OCI-LY3 (cell line): ENCODE data around the gene TACC3.

Experiments used
- EZH2phosphoT487 ChIP-seq: fragments of 200-600 bp; shearing (Covaris generic); IDR thresholded peaks from 2 replicates; pipeline ENCODE4 v1.6.1; 2018; ENCODE audit warnings: antibody characterized with exemption, mixed run types, low read depth
- TF ChIP-seq, protein P1 (sequence below): fragments of 200-600, 300-600 bp; sonication (generic); IDR thresholded peaks from 2 replicates; pipeline ENCODE4 v1.5.1; 2014; ENCODE audit warnings: antibody characterized with exemption, low read length, low read depth

DNA sequence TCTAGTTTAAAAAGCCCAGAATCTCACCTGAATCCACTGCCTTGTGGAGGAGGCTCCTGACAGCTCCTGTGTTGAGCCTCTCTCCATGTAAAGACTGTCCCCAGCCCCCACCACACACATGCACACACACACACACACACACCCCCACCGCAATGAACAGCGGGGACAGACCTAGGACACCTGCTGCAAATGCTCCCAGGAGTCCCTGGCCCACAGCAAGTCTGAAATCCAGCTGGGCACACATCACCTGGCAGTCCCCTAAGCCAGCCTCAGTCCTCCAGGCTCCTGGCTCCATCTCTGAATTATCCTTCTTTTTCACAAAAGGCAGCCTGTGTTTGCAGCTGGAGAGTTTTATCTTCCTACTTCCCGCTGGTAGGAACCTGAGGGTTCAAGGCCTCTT, 30.6 kb upstream of the TACC3 start:
- TF ChIP-seq, protein P1, sequence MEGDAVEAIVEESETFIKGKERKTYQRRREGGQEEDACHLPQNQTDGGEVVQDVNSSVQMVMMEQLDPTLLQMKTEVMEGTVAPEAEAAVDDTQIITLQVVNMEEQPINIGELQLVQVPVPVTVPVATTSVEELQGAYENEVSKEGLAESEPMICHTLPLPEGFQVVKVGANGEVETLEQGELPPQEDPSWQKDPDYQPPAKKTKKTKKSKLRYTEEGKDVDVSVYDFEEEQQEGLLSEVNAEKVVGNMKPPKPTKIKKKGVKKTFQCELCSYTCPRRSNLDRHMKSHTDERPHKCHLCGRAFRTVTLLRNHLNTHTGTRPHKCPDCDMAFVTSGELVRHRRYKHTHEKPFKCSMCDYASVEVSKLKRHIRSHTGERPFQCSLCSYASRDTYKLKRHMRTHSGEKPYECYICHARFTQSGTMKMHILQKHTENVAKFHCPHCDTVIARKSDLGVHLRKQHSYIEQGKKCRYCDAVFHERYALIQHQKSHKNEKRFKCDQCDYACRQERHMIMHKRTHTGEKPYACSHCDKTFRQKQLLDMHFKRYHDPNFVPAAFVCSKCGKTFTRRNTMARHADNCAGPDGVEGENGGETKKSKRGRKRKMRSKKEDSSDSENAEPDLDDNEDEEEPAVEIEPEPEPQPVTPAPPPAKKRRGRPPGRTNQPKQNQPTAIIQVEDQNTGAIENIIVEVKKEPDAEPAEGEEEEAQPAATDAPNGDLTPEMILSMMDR, result no peak
- TF ChIP-seq EZH2phosphoT487, result no peak
